Activated CD8-positive, alpha-beta T cell treated with anti-CD3 and anti-CD28 coated beads for 36 hours (primary cell): ENCODE measurements around the gene RAI2. TPM values are rescaled to one million over a fixed set of nuclear protein-coding genes. Genes with fewer than 3 reads are reported as not detected.

Source experiments
- ATAC-seq: fragments of 200-7000 bp; cut with Tn5 transposase; one replicate; pipeline ENCODE4 v1.10.0; 2021; ENCODE audit warnings: mild to moderate bottlenecking, moderate library complexity
- CTCF ChIA-PET: fragments of 350-600 bp; sonication (Branson Sonifier 250); formaldehyde crosslinking; loops from one replicate; lab custom pipeline; 2021; ENCODE audit warnings: antibody characterized with exemption; lab: Charles Lee
- POLR2A ChIA-PET: fragments of 350-600 bp; sonication (Branson Sonifier 250); formaldehyde crosslinking; loops from one replicate; lab custom pipeline; 2021; ENCODE audit warnings: antibody characterized with exemption; lab: Charles Lee
- DNase-seq: peaks from one replicate; pipeline ENCODE4 v3.0.0-alpha.2; 2020
- H3K27ac Mint-ChIP-seq: one replicate; pipeline ENCODE4 v1.8.0; 2021; ENCODE audit warnings: mild to moderate bottlenecking, mixed read lengths
- H3K27me3 Mint-ChIP-seq: one replicate; pipeline ENCODE4 v1.8.0; 2021; ENCODE audit warnings: mixed read lengths
- H3K36me3 Mint-ChIP-seq: one replicate; pipeline ENCODE4 v1.8.0; 2021; ENCODE audit warnings: low read depth, mixed read lengths
- H3K4me1 Mint-ChIP-seq: one replicate; pipeline ENCODE4 v1.8.0; 2021; ENCODE audit warnings: low read depth, mixed read lengths
- H3K4me3 Mint-ChIP-seq: one replicate; pipeline ENCODE4 v1.8.0; 2021; ENCODE audit warnings: mild to moderate bottlenecking, moderate library complexity, mixed read lengths
- H3K9me3 Mint-ChIP-seq: one replicate; pipeline ENCODE4 v1.8.0; 2021; ENCODE audit warnings: mixed read lengths
- CTCF ChIP-seq: fragments of 200-600 bp; IDR thresholded peaks from one replicate; pipeline ENCODE4 v1.8.0; 2022; ENCODE audit warnings: antibody characterized with exemption, mild to moderate bottlenecking
- intact Hi-C: fragments of 100-400 bp; cut with micrococcal nuclease; formaldehyde crosslinking; loops from one replicate; pipeline ENCODE4 v1.10.0; 2022
- total RNA-seq, 2 experiments: library from RNA; stranded (reverse); gene quantifications; one replicate each; pipeline ENCODE4 v1.2.3, GENCODE V29; 2021

RAI2 gene
- total RNA-seq, 2 experiments from 2014 or later = 0.20 to 0.41 TPM

- ChIA-PET POLR2A (no interaction called here), CTCF (no interaction called here)
- Mint-ChIP-seq H3K27me3 (peaks cover 4% of the 10 kb centered on the region), H3K4me1 (peaks cover 3% of the 10 kb centered on the region), H3K4me3 (no peak overlapping the region), H3K36me3 (no peaks in the 10 kb centered on the region), H3K27ac (no peak overlapping the region), H3K9me3 (no peaks in the 10 kb centered on the region)
- DNase-seq (no peak), ATAC-seq (no peak)
- TF ChIP-seq CTCF = no peak
- intact Hi-C loops = no loop called here
Observed at GRCh38 chrX:17842769-17843525, 18.2 kb downstream of the RAI2 start.

GRCh38 chrX:17839269-17839668 lies 21.8 kb downstream of the RAI2 start:
- ChIA-PET CTCF (no interaction called here), POLR2A (no interaction called here)
- no peak for TF ChIP-seq CTCF
- Mint-ChIP-seq H3K9me3 (no peaks in the 10 kb centered on the region), H3K4me3 (no peak overlapping the region), H3K27ac (no peak overlapping the region), H3K4me1 (no peaks in the 10 kb centered on the region), H3K36me3 (no peaks in the 10 kb centered on the region), H3K27me3 (peaks cover 5% of the 10 kb centered on the region)
- intact Hi-C loops = no loop called here
- DNase-seq (no peak), ATAC-seq (no peak)

GRCh38 chrX:17836830-17837229 lies 24.3 kb downstream of the RAI2 start:
- intact Hi-C loops = no loop called here
- no peak for ATAC-seq
- Mint-ChIP-seq H3K36me3 (no peaks in the 10 kb centered on the region), H3K9me3 (no peaks in the 10 kb centered on the region), H3K4me3 (no peak overlapping the region), H3K27ac (no peak overlapping the region), H3K27me3 (peaks cover 2% of the 10 kb centered on the region), H3K4me1 (no peaks in the 10 kb centered on the region)
- no peak for DNase-seq
- TF ChIP-seq CTCF = no peak
- ChIA-PET POLR2A (no interaction called here), CTCF (no interaction called here)

GRCh38 chrX:17833954-17834353 lies 27.1 kb downstream of the RAI2 start:
- CTCF ChIA-PET = no interaction called here
- Mint-ChIP-seq H3K9me3 (no peaks in the 10 kb centered on the region), H3K4me3 (no peak overlapping the region), H3K4me1 (no peaks in the 10 kb centered on the region), H3K27me3 (peaks cover 2% of the 10 kb centered on the region), H3K27ac (no peak overlapping the region), H3K36me3 (no peaks in the 10 kb centered on the region)
- ATAC-seq = no peak
- intact Hi-C loops = no loop called here
- DNase-seq = no peak
- no peak for TF ChIP-seq CTCF
- POLR2A ChIA-PET = no interaction called here

GRCh38 chrX:17831255-17831654 lies 29.8 kb downstream of the RAI2 start:
- no peak overlapping the region for H3K27ac Mint-ChIP-seq
- intact Hi-C loops = no loop called here
- H3K36me3 Mint-ChIP-seq = no peaks in the 10 kb centered on the region
- no peaks in the 10 kb centered on the region for H3K9me3 Mint-ChIP-seq
- no peaks in the 10 kb centered on the region for H3K4me1 Mint-ChIP-seq
- no peaks in the 10 kb centered on the region for H3K27me3 Mint-ChIP-seq
- no peak overlapping the region for H3K4me3 Mint-ChIP-seq
- ChIA-PET CTCF (no interaction called here), POLR2A (no interaction called here)
- DNase-seq = no peak
- no peak for ATAC-seq
- no peak for TF ChIP-seq CTCF
